22Rv1 (cell line): ENCODE data around the gene SNAPIN.

Source experiments
- H3K27ac ChIP-seq: fragments of 450-650 bp; 2 replicates; pipeline ENCODE4 v1.5.1; 2017
- ZFX ChIP-seq: fragments of 450-650 bp; IDR thresholded peaks from 2 replicates; pipeline ENCODE4 v1.6.1; 2017; ENCODE audit warnings: antibody characterized with exemption, borderline replicate concordance
- TF ChIP-seq, protein P1 (sequence below): fragments of 450-650 bp; IDR thresholded peaks from 2 replicates; pipeline ENCODE4 v1.5.1; 2017; ENCODE audit warnings: mild to moderate bottlenecking

Gene SNAPIN

DNA sequence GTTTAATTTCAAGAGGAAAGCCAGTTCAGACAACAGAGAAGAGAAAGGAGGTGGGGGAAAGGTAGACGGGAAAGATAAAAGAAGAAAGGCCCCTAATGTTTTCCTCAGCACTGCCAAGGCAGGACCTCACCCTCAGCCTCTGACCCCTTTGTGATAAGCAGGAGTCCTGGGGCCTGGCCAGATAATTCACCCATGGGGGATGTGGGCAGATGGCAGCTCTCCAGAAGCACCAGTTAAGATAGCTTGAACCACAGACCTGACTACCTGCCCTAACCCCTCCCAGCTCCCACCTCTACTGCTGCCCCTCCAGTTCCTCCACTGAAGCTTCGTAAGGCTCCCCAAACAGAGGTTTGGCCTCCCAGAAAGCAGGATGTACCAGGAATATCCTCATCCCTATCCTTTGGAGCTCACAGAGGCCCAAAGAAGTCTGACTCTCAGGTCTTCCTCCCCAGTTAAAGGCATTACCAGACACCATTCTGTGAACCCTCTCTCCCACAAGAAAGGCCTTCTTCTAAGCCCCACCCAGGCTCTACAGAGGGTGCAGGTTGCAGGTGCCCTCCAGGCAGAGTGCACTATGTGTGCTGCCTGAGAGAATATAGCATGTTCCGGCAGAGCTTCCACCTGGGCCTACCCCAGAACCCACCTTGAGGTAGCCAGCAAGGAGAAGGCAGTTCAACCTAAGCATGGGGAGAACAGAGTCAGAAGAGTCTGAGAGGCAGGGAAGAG is 9.2 kb upstream of the SNAPIN start:
- H3K27ac ChIP-seq = no peak overlapping the region
- TF ChIP-seq, protein P1, sequence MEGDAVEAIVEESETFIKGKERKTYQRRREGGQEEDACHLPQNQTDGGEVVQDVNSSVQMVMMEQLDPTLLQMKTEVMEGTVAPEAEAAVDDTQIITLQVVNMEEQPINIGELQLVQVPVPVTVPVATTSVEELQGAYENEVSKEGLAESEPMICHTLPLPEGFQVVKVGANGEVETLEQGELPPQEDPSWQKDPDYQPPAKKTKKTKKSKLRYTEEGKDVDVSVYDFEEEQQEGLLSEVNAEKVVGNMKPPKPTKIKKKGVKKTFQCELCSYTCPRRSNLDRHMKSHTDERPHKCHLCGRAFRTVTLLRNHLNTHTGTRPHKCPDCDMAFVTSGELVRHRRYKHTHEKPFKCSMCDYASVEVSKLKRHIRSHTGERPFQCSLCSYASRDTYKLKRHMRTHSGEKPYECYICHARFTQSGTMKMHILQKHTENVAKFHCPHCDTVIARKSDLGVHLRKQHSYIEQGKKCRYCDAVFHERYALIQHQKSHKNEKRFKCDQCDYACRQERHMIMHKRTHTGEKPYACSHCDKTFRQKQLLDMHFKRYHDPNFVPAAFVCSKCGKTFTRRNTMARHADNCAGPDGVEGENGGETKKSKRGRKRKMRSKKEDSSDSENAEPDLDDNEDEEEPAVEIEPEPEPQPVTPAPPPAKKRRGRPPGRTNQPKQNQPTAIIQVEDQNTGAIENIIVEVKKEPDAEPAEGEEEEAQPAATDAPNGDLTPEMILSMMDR = no peak
- no peak for TF ChIP-seq ZFX

- H3K27ac ChIP-seq = no peak overlapping the region
- no peak for TF ChIP-seq ZFX
- TF ChIP-seq, protein P1 = no peak
Measured at GRCh38 chr1:153649863-153650235, 8.7 kb upstream of the SNAPIN start.

- H3K27ac ChIP-seq = no peak overlapping the region
- TF ChIP-seq, protein P1 = no peak
- TF ChIP-seq ZFX = no peak
Measured at GRCh38 chr1:153651771-153652170, 6.7 kb upstream of the SNAPIN start.

GRCh38 chr1:153652805-153653500 is 5.5 kb upstream of the SNAPIN start:
- no peak overlapping the region for H3K27ac ChIP-seq
- TF ChIP-seq, protein P1 = no peak
- TF ChIP-seq ZFX = no peak

- TF ChIP-seq, protein P1 = no peak
- TF ChIP-seq ZFX = no peak
- 0 out of 2 replicates have a peak overlapping the region, but pooled peaks have one; percentile 17 for H3K27ac ChIP-seq
Measured at GRCh38 chr1:153655333-153655732, 3.2 kb upstream of the SNAPIN start.

DNA sequence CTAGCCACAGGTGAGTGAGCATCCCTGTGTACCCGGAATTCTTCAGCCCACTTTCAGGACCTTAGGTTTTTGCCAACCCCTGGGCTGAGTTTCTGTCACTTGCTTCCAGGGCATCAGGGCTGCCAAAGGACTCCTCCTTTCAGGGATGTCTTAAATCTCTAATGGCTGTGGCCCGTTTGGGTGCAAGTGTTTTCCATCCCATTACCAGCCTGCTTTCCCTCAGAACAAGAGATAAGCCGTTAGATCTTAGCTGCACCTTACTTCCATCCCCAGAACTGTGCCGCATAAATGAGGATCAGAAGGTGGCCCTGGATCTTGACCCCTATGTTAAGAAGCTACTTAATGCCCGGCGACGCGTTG is 652 bp downstream of the SNAPIN start:
- TF ChIP-seq, protein P1 = no peak
- no peak for TF ChIP-seq ZFX

GRCh38 chr1:153659656-153660055 is 1.2 kb downstream of the SNAPIN start:
- H3K27ac ChIP-seq = peak overlapping the region; percentile 89
- TF ChIP-seq ZFX = no peak
- TF ChIP-seq, protein P1 = no peak

More for the DNA sequence above, 652 bp downstream of the SNAPIN start:
- H3K27ac ChIP-seq = peak overlapping the region; percentile 89
